ENCODE data around the gene ACTN2. TPM values are rescaled to one million over a fixed set of nuclear protein-coding genes. Genes with fewer than 3 reads are reported as not detected.

Gene ACTN2
- polyA plus RNA-seq, 3 donors, result 0.40 to 1.9 (median 1.5) TPM

- 85 to 92% (median 88%) methylated on average over 2 of the region's 2 CpGs for WGBS, 3 donors
Measured at GRCh38 chr1:236757640-236758039, 71.3 kb downstream of the ACTN2 start.

GRCh38 chr1:236759252-236759859, 73.1 kb downstream of the ACTN2 start:
- H3K27ac ChIP-seq (ENCODE audit: low read depth, low read length), result no peak overlapping the region
- 43 to 56% (median 44%) methylated on average over 3 of the region's 3 CpGs for WGBS, 3 donors

More at GRCh38 chr1:236757640-236758039, 71.3 kb downstream of the ACTN2 start:
- H3K27ac ChIP-seq (ENCODE audit: low read depth, low read length), result no peak overlapping the region

GRCh38 chr1:236760480-236760879, 74.2 kb downstream of the ACTN2 start:
- WGBS, 3 donors, result 49 to 80% (median 69%) methylated on average over 6 of the region's 6 CpGs

GRCh38 chr1:236760986-236761385, 74.7 kb downstream of the ACTN2 start:
- 75 to 95% (median 91%) methylated on average over 14 of the region's 14 CpGs for WGBS, 3 donors
- H3K27ac ChIP-seq (ENCODE audit: low read depth, low read length), result no peak overlapping the region

More at GRCh38 chr1:236760480-236760879, 74.2 kb downstream of the ACTN2 start:
- no peak overlapping the region for H3K27ac ChIP-seq (ENCODE audit: low read depth, low read length)

- H3K27ac ChIP-seq (ENCODE audit: low read depth, low read length), result no peak overlapping the region
- 63 to 95% (median 80%) methylated on average over 5 of the region's 5 CpGs for WGBS, 3 donors
Measured at GRCh38 chr1:236761397-236762132, 75.3 kb downstream of the ACTN2 start.

GRCh38 chr1:236762410-236762809, 76.1 kb downstream of the ACTN2 start:
- 60 to 80% (median 74%) methylated on average over 15 of the region's 15 CpGs for WGBS, 3 donors
- no peak overlapping the region for H3K27ac ChIP-seq (ENCODE audit: low read depth, low read length)

- no peak overlapping the region for H3K27ac ChIP-seq (ENCODE audit: low read depth, low read length)
- WGBS, 3 donors, result 37 to 74% (median 69%) methylated on average over 6 of the region's 6 CpGs
Measured at GRCh38 chr1:236765831-236766230, 79.5 kb downstream of the ACTN2 start.

- WGBS, 3 donors, result 40 to 81% (median 72%) methylated on average over 3 of the region's 3 CpGs
- H3K27ac ChIP-seq (ENCODE audit: low read depth, low read length), result no peak overlapping the region
Measured at GRCh38 chr1:236766506-236766905, 80.2 kb downstream of the ACTN2 start.

GRCh38 chr1:236767276-236767675, 81.0 kb downstream of the ACTN2 start:
- 71 to 88% (median 84%) methylated on average over 6 of the region's 6 CpGs for WGBS, 3 donors
- H3K27ac ChIP-seq (ENCODE audit: low read depth, low read length), result no peak overlapping the region

- no peak overlapping the region for H3K27ac ChIP-seq (ENCODE audit: low read depth, low read length)
Measured at GRCh38 chr1:236768601-236769000, 82.3 kb downstream of the ACTN2 start.

- 54 to 80% (median 62%) methylated on average over 3 of the region's 3 CpGs for WGBS, 3 donors
- H3K27ac ChIP-seq (ENCODE audit: low read depth, low read length), result no peak overlapping the region
Measured at GRCh38 chr1:236773919-236774318, 87.6 kb downstream of the ACTN2 start.

GRCh38 chr1:236774926-236775325, 88.6 kb downstream of the ACTN2 start:
- no peak overlapping the region for H3K27ac ChIP-seq (ENCODE audit: low read depth, low read length)
- 39 to 56% (median 54%) methylated on average over 3 of the region's 3 CpGs for WGBS, 3 donors

- 89 to 92% (median 91%) methylated on average over 2 of the region's 2 CpGs for WGBS, 3 donors
- H3K27ac ChIP-seq (ENCODE audit: low read depth, low read length), result no peak overlapping the region
Measured at GRCh38 chr1:236779312-236779711, 93.0 kb downstream of the ACTN2 start.

- no peak overlapping the region for H3K27ac ChIP-seq (ENCODE audit: low read depth, low read length)
- WGBS, 3 donors, result 64 to 85% (median 84%) methylated on average over 2 of the region's 2 CpGs
Measured at GRCh38 chr1:236785477-236785876, 99.2 kb downstream of the ACTN2 start.

GRCh38 chr1:236786453-236786852, 100.2 kb downstream of the ACTN2 start:
- 95 to 96% (median 96%) methylated on average over 16 of the region's 16 CpGs for WGBS, 3 donors
- H3K27ac ChIP-seq (ENCODE audit: low read depth, low read length), result no peak overlapping the region

- WGBS, 3 donors, result 5 to 16% (median 15%) methylated on average over 11 of the region's 11 CpGs
Measured at GRCh38 chr1:236794585-236795034, 108.3 kb downstream of the ACTN2 start.

GRCh38 chr1:236795035-236795756, 108.9 kb downstream of the ACTN2 start, which contains the start of gene MTR:
Gene MTR, plus strand, starts transcription at chr1:236795292. Its CDS starts 412 bp downstream, at chr1:236795704.
- no peak within 1 kb of the TSS for H3K27ac ChIP-seq (ENCODE audit: low read depth, low read length)
- WGBS, 3 donors, result 0% methylated on average over 64 to 67 of the region's 67 CpGs

More at GRCh38 chr1:236794585-236795034, 108.3 kb downstream of the ACTN2 start:
- no peak overlapping the region for H3K27ac ChIP-seq (ENCODE audit: low read depth, low read length)

GRCh38 chr1:236795757-236796667, 109.7 kb downstream of the ACTN2 start:
- H3K27ac ChIP-seq (ENCODE audit: low read depth, low read length), result no peak overlapping the region
- 1% methylated on average over 41 of the region's 41 CpGs for whole genome bisulfite sequencing, 3 donors

All from adipose tissue (tissue), 3 donors.